NCI-H2227 treated with DMSO at 0.1 percent for 48 hours (cell line): ENCODE results near the gene CLHC1.
"Not testable (repeated sequence)": the region's sequence is repeated elsewhere in the genome, so short reads cannot be mapped to it uniquely, and the experiment has no call there.

ENCODE experiments used
- DNase-seq: peaks from one replicate; lab custom pipeline; 2025; lab: John Stamatoyannopoulos, UW

CLHC1 gene

GRCh38 chr2:55153584-55154299 is 78.4 kb downstream of the CLHC1 start:
- no peak for DNase-seq

GRCh38 chr2:55152475-55153412 is 79.3 kb downstream of the CLHC1 start:
- no peak for DNase-seq

- DNase-seq, result no peak
Measured at GRCh38 chr2:55151733-55152433, 80.2 kb downstream of the CLHC1 start.

GRCh38 chr2:55150834-55151233 is 81.3 kb downstream of the CLHC1 start:
- DNase-seq, result no peak

- no peak for DNase-seq
Measured at GRCh38 chr2:55148269-55148668, 83.8 kb downstream of the CLHC1 start.

GRCh38 chr2:55147531-55147930 is 84.6 kb downstream of the CLHC1 start:
- DNase-seq, result no peak

- no peak for DNase-seq
Measured at GRCh38 chr2:55147041-55147440, 85.1 kb downstream of the CLHC1 start.

GRCh38 chr2:55146263-55146662 is 85.8 kb downstream of the CLHC1 start:
- DNase-seq, result no peak

- DNase-seq, result no peak
Measured at GRCh38 chr2:55144922-55145820, 86.9 kb downstream of the CLHC1 start.

GRCh38 chr2:55143706-55144105 is 88.4 kb downstream of the CLHC1 start:
- not testable (repeated sequence) for DNase-seq

GRCh38 chr2:55142518-55142917 is 89.6 kb downstream of the CLHC1 start:
- DNase-seq, result no peak

GRCh38 chr2:55141572-55142413 is 90.3 kb downstream of the CLHC1 start:
- no peak for DNase-seq

- DNase-seq, result no peak
Measured at GRCh38 chr2:55140316-55141219, 91.5 kb downstream of the CLHC1 start.

- DNase-seq, result no peak
Measured at GRCh38 chr2:55139305-55139704, 92.8 kb downstream of the CLHC1 start.

GRCh38 chr2:55138882-55139229 is 93.2 kb downstream of the CLHC1 start:
- DNase-seq, result no peak

- DNase-seq, result no peak
Measured at GRCh38 chr2:55138014-55138881, 93.8 kb downstream of the CLHC1 start.

- DNase-seq, result no peak
Measured at GRCh38 chr2:55137024-55137958, 94.8 kb downstream of the CLHC1 start.
